K562 (cell line): Measurements from ENCODE around the gene LOXHD1. TPM values are rescaled to one million over a fixed set of nuclear protein-coding genes. Genes with fewer than 3 reads are reported as not detected.

Experiments used
- ATAC-seq: fragments of 200-7000 bp; cut with Tn5 transposase; 3 replicates; pipeline ENCODE4 v1.9.1; 2020; ENCODE audit warnings: moderate library complexity
- BruUV-seq: library from RNA; stranded (reverse); fragments of 400-500 nt; replicated peaks from 2 replicates; lab custom pipeline; 2021; lab: Mats Ljungman, UMichigan
- CTCF ChIA-PET: fragments of 300-600 bp; formaldehyde crosslinking; extraction: SDS; loops from one replicate; lab custom pipeline; 2021; ENCODE audit warnings: low intra/inter-chr PET ratio; lab: Yijun Ruan, JAX
- POLR2A ChIA-PET: fragments of 300-600, 350-650 bp; sonication (Branson Sonifier 250); formaldehyde crosslinking; extraction: SDS; loops from one replicate; lab custom pipeline; 2021; ENCODE audit warnings: antibody characterized with exemption, inconsistent platforms; lab: Yijun Ruan, JAX
- DNase-seq, 4 experiments: peaks; one replicate each; pipeline versions ENCODE4 v3.0.0 to v3.0.0-alpha.2; 2011 to 2018; ENCODE audit warnings: low spot score in 3 of 4, mixed read lengths in 3 of 4; ENCODE audit errors: extremely low read depth in 1 of 4
- FAIRE-seq: peaks from 2 replicates; lab custom pipeline; 2011; peaks lifted over from hg19 to GRCh38; lab: Jason Lieb, UNC
- H2AFZ ChIP-seq: 2 replicates; pipeline ENCODE4 v1.6.0; 2011; ENCODE audit warnings: low read depth, low read length, control low read depth, inconsistent platforms
- H3K27ac ChIP-seq: fragments of 200-600 bp; 3 replicates; pipeline ENCODE4 v1.8.0; 2011; ENCODE audit warnings: low read depth, mild to moderate bottlenecking, control low read depth, inconsistent platforms, low read length, moderate library complexity, mixed read lengths; ENCODE audit errors: extremely low read depth
- H3K27me3 ChIP-seq, 2 experiments: fragments of 300-600 bp in 1 of 2; 2 replicates in 1 of 2; 3 replicates in 1 of 2; pipeline versions ENCODE4 v1.6.0 to v1.8.0; 2011; ENCODE audit warnings: inconsistent platforms in 2 of 2, low read length in 2 of 2, mild to moderate bottlenecking in 1 of 2, mixed read lengths in 1 of 2, moderate library complexity in 1 of 2; ENCODE audit not compliant: control insufficient read depth in 2 of 2, insufficient read depth in 2 of 2
- H3K36me3 ChIP-seq: fragments of 300-600 bp; 3 replicates; pipeline ENCODE4 v1.8.0; 2011; ENCODE audit warnings: mild to moderate bottlenecking, low read length, inconsistent platforms; ENCODE audit not compliant: control insufficient read depth, insufficient read depth
- H3K4me1 ChIP-seq, 2 experiments: fragments of 200-600 bp in 1 of 2; replicated peaks in 1 of 2; 2 replicates in 1 of 2; 3 replicates in 1 of 2; pipeline versions ENCODE4 v1.5.1 to v1.8.0; 2011; ENCODE audit warnings: inconsistent platforms in 2 of 2, low read length in 2 of 2, mild to moderate bottlenecking in 1 of 2, mixed read lengths in 1 of 2, moderate library complexity in 1 of 2; ENCODE audit not compliant: control insufficient read depth in 2 of 2, insufficient read depth in 2 of 2
- H3K4me2 ChIP-seq: 2 replicates; pipeline ENCODE4 v1.6.1; 2011; ENCODE audit warnings: low read length, control low read depth, inconsistent platforms, mixed read lengths; ENCODE audit not compliant: insufficient read depth
- H3K4me3 ChIP-seq: fragments of 200-600 bp; sonication (generic), shearing (Covaris generic); 2 replicates; pipeline ENCODE4 v1.5.1; 2016; ENCODE audit warnings: control low read depth, inconsistent platforms
- H3K79me2 ChIP-seq: fragments of 200-600 bp; 3 replicates; pipeline ENCODE4 v1.8.0; 2011; ENCODE audit warnings: low read length, inconsistent platforms; ENCODE audit not compliant: control insufficient read depth, insufficient read depth
- H3K9ac ChIP-seq, 2 experiments: 2 replicates each; pipeline versions ENCODE4 v1.6.0 to v1.6.1; 2011; ENCODE audit warnings: low read depth in 2 of 2, low read length in 2 of 2, control low read depth in 1 of 2, inconsistent platforms in 1 of 2, mild to moderate bottlenecking in 1 of 2, mixed read lengths in 1 of 2; ENCODE audit not compliant: insufficient read depth in 1 of 2
- H3K9me1 ChIP-seq: one replicate; pipeline ENCODE4 v1.6.0; 2011; ENCODE audit warnings: inconsistent platforms, mild to moderate bottlenecking, low read length, moderate library complexity; ENCODE audit not compliant: control insufficient read depth, insufficient read depth
- H3K9me3 ChIP-seq: replicated peaks from 2 replicates; pipeline ENCODE4 v1.5.1; 2011; ENCODE audit warnings: low read depth, low read length, inconsistent platforms; ENCODE audit not compliant: control insufficient read depth, insufficient read depth
- H4K20me1 ChIP-seq: replicated peaks from 2 replicates; pipeline ENCODE4 v1.6.1; 2011; ENCODE audit warnings: low read length, inconsistent platforms, mixed read lengths; ENCODE audit not compliant: control insufficient read depth, insufficient read depth
- ADNP ChIP-seq: fragments of 200-800 bp; sonication (Bioruptor generic); IDR thresholded peaks from 2 replicates; pipeline ENCODE4 v1.6.1; 2016; ENCODE audit warnings: missing genetic modification characterization, missing compliant biosample characterization
- PURB ChIP-seq: sonication (generic); formaldehyde crosslinking; IDR thresholded peaks from 2 replicates; pipeline ENCODE4 v1.9.0; 2021; ENCODE audit warnings: low read depth, mild to moderate bottlenecking, missing genetic modification reagents
- ZNF274 ChIP-seq: IDR thresholded peaks from 2 replicates; pipeline ENCODE4 v1.6.1; 2011; ENCODE audit warnings: low read depth, mild to moderate bottlenecking, low read length, moderate library complexity, borderline replicate concordance
- WGBS: fragments of 100-300 bp; shearing (Covaris generic); methylation state at CpG from one replicate; pipeline ENCODE4 v1.1.6; 2016; ENCODE audit warnings: low coverage, mixed read lengths; ENCODE audit not compliant: insufficient coverage; ENCODE audit errors: missing lambda C conversion rate; 5-methylcytosine and 5-hydroxymethylcytosine counted together
- in situ Hi-C: fragments of 300-500 bp; cut with MboI; formaldehyde crosslinking; loops from 4 replicates; pipeline ENCODE4 v1.15.0; 2018; ENCODE audit warnings: inconsistent platforms, mixed read lengths
- intact Hi-C: fragments of 100-400 bp; cut with micrococcal nuclease; formaldehyde crosslinking; loops from 2 replicates; pipeline ENCODE4 v1.14.2; 2022
- polyA plus RNA-seq, 8 experiments: library from polyadenylated mRNA; depleted of rRNA in 4 of 8; stranded (reverse) in 5 of 8; unstranded in 3 of 8; fragments of >200 nt; fragmentation: Nextera tagmentation in 2 of 8; fragmentation: Illumina TruSeq in 1 of 8; extraction: Ambion mirVana in 2 of 8; extraction: Trizol in 1 of 8; gene quantifications; 2 replicates each; pipeline versions ENCODE4 v1.2.1 to v1.2.3, GENCODE V29; 2011 to 2014; ENCODE audit warnings: inconsistent platforms in 1 of 8, missing spikeins in 1 of 8
- total RNA-seq, 7 experiments: library from RNA; depleted of rRNA in 6 of 7; stranded (reverse); fragments of >200 nt in 6 of 7; fragmentation: Illumina TruSeq in 2 of 7; extraction: Trizol in 2 of 7; gene quantifications; 2 replicates each; pipeline versions ENCODE4 v1.2.1 to v1.2.3, GENCODE V29; 2011 to 2021; ENCODE audit warnings: low replicate concordance in 1 of 7

Gene LOXHD1
- total and polyA plus RNA-seq, 9 of the 15 experiments (the other 6 are each of a cell fraction or from before 2014, with no cell fraction given) = not detected

GRCh38 chr18:46427216-46427995 lies 229.6 kb downstream of the LOXHD1 start:
- H3K36me3 ChIP-seq = no peaks in the 10 kb centered on the region
- no peaks in the 10 kb centered on the region; a peak in 1 of 5 replicates for H3K27me3 ChIP-seq
- no peaks in the 10 kb centered on the region for H4K20me1 ChIP-seq
- no peak overlapping the region for H3K9ac ChIP-seq
- intact Hi-C loops (no loop called here), in situ Hi-C loops (no loop called here)
- no peak overlapping the region for H3K27ac ChIP-seq
- no peak for ATAC-seq
- peaks cover 9 to 12% of the 10 kb centered on the region in 2 experiments for H3K4me1 ChIP-seq
- no peak overlapping the region for H3K4me3 ChIP-seq
- POLR2A ChIA-PET = no interaction called here
- DNase-seq = no peak
- no peaks in the 10 kb centered on the region for H3K9me3 ChIP-seq
- H3K79me2 ChIP-seq = no peaks in the 10 kb centered on the region
- FAIRE-seq = no peak
- no TSS peak for BruUV-seq
- 20% methylated on average over 10 of the region's 16 CpGs for WGBS
- H2AFZ ChIP-seq = no peak overlapping the region
- CTCF ChIA-PET = no interaction called here
- no peak overlapping the region for H3K4me2 ChIP-seq
- H3K9me1 ChIP-seq = no peaks in the 10 kb centered on the region
- TF ChIP-seq PURB (CRISPR knock-in tag) = no peak
- no peak for TF ChIP-seq ADNP (tag)
- no peak for TF ChIP-seq ZNF274

Other genes starting within 250 kb of the LOXHD1 start
- 0.08 TPM in 1 of 2 replicates, not detected in the other for gene ST8SIA5, start 99.8 kb upstream of the LOXHD1 start, total RNA-seq (2014; rRNA removed)
- gene ST8SIA5, start 99.8 kb upstream of the LOXHD1 start, total RNA-seq (2014; rRNA removed; fragmentation: Illumina TruSeq; extraction: Trizol) = 0.04 and 0.13 TPM in 2 replicates
- 0.26 and 0.33 TPM in 2 replicates for gene ST8SIA5, start 99.8 kb upstream of the LOXHD1 start, total RNA-seq (2015; rRNA removed; fragmentation: Illumina TruSeq; extraction: Trizol)
- not detected in 2 replicates for gene ST8SIA5, start 99.8 kb upstream of the LOXHD1 start, total RNA-seq (2021)
- 0.03 and 0.05 TPM in 2 replicates for gene ST8SIA5, start 99.8 kb upstream of the LOXHD1 start, polyA plus RNA-seq (2011; rRNA removed)
- 0.07 and 0.08 TPM in 2 replicates for gene ST8SIA5, start 99.8 kb upstream of the LOXHD1 start, polyA plus RNA-seq (2014; fragmentation: Illumina TruSeq; extraction: Trizol)
- not detected for gene ST8SIA5, start 99.8 kb upstream of the LOXHD1 start, polyA plus RNA-seq (2014; fragmentation: Nextera tagmentation; extraction: Ambion mirVana)
- gene ST8SIA5, start 99.8 kb upstream of the LOXHD1 start, polyA plus RNA-seq (2014; rRNA removed) = 0.01 TPM in 1 of 2 replicates, not detected in the other